Measurements from ENCODE around the gene APCS.

Gene APCS, protein sequence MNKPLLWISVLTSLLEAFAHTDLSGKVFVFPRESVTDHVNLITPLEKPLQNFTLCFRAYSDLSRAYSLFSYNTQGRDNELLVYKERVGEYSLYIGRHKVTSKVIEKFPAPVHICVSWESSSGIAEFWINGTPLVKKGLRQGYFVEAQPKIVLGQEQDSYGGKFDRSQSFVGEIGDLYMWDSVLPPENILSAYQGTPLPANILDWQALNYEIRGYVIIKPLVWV

DNA sequence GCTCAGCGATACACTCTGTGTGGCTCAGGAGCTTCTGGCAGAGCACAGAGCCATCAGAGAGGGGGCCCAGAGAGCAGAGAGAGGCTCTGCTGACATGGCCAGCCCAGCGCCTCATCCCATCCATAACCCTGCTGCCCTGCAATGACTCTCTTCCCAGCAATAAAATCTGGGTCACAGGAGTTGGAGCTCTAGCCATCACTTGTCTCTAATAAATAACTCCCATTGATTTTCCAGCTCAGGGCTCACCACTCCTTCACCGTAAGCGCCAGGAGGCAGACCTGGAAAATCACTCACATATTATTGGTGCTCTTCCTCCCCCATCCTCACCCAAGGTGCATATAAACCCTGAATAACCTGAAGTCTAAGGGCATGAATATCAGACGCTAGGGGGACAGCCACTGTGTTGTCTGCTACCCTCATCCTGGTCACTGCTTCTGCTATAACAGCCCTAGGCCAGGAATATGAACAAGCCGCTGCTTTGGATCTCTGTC is at the start of gene APCS:
TSS of gene APCS (plus strand) at position 366 of the 491 bp plus-strand sequence. CDS start at position 462, 96 bp downstream.
- DNase-seq: no peak

DNA sequence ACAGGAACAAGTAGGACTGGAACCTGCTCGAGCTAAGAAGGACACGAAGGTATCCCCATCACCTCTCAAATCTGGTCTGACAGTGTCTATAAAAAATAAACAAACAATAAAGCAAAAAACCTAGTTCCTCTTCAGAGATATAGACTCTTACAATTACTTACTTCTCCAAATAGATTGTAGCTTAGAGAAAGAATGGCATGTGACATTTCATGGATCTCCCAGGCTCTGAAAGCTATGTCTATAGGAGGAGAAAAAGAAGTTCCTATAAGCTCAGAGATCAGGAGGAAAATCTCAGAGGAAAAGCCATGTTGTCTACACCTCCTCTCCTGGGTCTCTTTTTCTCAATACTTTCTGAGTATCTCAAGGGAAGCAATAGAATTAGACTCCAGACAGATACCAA is 39.5 kb upstream of the APCS start:
- DNase-seq: no peak

DNA sequence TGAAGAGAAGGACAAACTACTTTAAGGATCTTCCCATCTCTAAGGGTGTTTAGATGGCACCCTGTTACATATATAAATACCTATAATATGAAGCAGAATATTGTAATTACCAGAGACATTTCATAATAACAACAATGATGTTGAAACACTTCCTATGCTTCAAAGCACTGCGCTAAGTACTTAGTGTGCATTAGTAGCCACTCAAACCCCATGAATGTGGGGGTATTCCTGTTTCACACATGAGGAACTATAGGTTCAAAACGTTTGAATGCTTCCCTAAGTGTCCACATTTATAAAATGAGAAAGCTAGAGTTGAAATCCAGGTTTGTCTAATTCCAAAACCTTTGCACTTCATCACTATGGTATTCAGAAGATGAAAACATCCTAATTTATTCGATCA is 33.4 kb upstream of the APCS start:
- no peak for DNase-seq

DNA sequence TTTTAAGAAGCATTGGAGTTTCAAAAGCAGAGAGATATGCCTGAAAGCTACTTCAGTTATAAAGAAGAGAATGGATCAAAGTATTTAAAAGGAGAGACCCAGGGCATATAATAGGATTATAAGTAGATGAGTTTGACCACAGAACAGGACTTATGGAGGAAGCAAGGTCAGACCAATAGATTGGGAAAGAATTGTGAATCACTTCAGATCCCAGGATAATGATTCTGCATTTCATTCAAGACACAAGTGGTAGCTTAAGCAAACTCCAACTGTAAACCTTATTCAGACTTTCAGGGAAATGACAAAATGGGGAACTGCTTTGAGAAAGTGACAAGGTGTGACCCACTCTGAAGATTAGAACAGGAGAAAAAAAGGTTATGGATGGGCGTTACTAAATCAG is 32.9 kb upstream of the APCS start:
- no peak for DNase-seq

DNA sequence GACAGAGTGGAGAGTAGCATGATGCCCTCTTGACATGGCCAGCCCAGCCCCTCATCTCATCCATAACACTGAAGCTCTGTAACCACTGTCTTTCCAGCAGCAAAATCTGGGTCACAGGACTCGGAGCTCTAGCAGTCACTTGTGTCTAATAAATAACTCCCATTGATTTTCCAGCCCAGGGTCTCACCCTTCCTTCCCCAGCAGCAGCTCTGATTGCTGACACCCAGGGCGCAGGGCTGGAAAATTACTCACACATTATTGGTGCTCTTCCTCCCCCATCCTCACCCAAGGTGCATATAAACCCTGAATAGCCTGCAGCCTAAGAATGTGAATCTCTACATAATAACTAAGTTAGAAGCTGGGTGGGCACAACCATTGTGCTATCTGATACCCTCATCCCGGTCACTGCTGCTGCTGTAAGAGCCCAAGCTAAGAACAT is 30.7 kb upstream of the APCS start:
- no peak for DNase-seq

DNA sequence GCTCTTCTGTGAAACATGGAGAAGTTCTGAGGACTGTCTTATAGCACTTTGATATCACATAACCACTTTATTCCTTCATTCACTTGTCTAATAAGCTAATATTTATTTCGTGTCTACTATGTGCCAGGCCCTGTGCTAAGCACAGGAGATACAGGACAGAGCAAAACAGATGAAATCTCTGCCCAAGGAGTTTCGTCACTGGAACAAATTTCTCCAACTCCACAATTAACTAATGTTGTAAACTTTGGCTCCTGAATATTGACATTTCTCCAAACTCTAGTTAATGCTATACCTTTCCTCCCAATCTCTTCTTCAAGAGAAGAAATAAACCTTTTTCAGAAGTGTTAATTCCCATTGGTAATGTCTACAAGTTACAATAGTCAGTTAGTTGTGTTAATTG is 27.0 kb upstream of the APCS start:
- DNase-seq: no peak

DNA sequence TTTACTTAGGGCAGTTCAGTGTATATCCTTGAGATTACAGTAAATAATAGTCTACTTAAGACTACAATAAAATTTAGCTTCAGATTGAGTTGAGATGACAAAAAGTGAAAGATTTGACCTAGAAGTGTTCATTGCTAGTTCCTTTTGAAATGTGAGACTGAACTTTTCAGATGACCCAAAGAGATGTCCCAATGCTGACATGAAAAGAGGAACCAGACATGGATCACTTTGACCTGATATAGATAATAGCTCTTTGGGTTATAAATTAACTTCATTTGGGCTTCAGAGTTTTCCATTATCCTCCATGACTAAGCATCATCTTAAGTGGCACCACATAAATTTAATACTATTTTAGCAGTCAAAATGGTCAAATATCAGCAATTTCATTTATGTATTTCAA is 26.1 kb upstream of the APCS start:
- no peak for DNase-seq

DNA sequence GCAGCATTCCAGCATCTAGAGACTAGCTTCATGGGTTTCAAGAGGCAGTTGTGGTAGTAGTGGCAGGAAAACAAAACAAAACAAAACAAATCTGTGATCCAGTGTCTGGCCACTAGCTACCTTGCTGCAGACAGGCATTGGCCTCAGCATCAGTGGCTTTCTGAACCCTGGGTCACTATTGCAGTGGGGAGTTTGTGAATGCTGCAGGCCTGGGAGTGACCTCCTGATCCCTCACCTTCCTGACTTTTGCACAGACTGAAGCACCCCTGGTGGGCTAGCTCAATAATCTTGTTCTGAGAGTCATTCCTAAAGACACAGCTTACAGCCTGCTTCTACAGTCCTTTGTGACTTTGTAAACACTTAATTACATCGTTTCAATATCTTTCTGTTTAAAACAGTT is 24.9 kb upstream of the APCS start:
- DNase-seq: no peak

DNA sequence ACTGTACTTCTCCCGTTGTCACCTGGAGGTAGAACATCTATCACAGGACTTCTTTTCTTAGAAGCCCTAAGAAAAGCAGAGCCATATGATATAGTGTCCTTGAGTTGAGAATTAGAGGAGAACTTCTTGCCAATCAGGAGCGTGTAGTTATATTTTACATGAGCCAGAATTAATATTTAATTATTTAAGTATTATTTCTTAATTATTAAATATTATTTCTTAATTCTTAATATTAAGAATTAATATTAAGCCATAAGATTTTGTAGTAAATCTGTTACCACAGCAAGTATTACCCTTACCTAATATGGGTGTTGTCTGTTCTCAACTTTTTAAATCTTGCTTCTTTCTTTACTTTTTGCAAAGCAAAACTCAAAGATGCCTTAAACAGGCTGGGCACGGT is 10.2 kb upstream of the APCS start:
- no peak for DNase-seq

DNA sequence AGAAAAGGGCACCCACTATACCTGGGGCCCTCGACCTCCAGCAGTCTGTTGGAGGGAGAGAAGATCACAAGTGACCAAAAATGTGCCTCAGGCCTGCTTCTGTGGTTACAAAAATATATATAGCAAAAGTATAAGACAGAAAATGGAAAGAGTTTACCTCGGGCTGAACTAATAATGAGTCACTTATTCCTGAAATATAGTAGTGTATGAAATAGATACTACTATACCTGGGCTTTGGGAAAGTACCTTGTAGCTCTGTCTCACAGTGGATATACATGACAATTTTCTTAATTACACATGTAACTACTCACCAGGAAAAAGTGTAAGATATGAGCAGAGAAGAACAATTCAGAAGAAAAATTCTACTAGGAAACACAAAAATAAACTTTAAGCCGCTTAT is 7.3 kb upstream of the APCS start:
- no peak for DNase-seq

DNA sequence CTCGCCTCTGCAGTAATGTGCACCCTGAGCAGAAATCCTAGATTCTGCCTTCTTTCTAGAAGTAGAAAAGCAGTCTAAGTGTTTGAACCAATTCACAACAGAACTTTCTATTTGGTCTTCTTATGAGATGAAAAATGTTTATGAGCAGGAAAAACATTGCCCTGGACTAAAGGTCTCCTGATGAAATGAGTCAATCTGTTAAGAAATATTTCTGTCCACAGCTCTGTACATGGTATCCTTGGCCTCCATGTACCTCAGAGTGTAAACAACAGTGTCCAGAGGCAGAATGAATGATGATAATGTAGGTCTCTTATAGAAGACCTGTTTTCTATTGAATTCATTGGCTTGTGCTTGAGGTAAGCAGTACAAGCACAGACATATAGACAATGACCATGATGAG is 6.2 kb upstream of the APCS start:
- DNase-seq: no peak

DNA sequence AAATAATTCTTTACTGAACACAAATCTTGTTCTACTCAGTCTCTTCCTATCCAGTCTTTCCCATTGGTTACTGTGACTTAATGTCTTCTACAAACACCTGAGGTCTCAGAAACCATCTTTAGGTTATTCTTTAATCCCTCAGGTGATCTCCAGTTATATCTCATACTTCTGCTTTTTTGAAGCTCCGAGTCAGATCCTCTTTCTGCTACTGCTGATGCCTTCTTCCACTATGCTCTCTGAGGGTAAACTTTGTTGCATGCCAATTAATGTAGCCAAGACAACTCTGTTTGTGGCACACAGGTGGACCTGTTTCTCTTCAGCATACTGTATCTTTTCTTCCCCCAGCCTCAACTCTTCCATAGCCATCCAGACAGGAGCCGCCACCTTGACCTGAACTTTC is 3.1 kb upstream of the APCS start:
- no peak for DNase-seq

DNA sequence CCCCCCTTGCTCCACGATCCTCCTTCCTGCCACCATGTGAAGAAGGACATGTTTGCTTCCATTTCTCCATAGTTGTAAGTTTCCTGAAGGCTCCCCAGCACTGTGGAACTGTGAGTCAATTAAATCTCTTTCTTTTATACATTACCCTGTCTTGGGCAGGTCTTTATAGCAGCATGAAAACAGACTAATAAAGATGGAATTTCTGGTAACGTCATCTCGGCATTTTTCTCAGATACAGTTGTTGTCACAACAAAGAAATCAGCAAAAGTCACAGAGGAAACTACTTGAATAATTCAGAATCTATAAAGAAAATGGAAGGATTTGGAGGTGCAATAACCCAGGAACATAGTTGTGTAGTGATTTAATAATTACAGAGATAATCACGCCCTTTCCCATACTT is 4.4 kb downstream of the APCS start:
- no peak for DNase-seq

DNA sequence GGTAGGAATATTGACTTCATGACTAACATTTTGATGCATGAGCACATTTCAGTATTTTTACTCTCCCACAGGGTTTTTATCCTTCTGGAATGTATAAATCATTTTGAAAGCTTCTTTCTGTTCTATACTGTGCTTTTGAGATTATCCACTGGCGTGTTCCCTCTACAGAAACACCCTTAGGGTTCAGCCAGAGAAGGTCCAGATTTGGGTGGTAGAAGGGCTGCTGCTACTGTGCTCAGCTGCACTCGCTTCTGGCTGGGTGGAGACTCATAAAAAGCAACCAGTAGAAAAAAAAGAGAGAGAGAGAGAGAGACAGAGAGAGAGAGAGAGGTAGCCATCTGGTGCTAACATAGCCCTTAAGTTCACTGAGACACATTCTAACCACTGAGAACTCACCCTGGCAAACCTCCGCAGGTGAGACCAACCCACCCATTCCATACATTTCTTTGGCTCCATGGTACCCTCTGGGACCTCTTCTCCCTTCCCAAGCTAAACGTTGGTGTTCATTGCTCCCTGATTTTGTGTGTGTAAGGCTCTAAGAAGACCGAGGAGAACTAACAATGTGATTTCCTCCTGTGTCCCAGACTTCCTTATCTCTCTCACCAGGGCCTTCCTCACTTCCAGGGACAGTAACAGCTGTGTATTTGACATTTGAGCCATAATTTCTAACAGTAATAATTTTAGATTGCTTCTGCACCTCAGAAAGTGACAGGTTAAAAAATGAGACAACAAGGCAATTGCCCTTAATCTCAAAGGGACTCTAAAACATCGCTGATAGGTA is 7.2 kb downstream of the APCS start:
- no peak for DNase-seq

DNA sequence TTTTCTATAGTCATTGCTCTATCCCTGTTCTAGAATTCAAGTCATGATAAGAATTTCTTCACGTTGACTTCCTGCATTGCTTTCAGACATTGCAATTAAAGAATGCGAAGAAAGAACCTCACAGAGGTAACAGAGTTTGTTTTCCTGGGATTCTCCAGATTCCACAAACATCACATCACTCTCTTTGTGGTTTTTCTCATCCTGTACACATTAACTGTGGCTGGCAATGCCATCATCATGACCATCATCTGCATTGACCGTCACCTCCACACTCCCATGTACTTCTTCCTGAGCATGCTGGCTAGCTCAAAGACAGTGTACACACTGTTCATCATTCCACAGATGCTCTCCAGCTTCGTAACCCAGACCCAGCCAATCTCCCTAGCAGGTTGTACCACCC is 10.6 kb downstream of the APCS start:
- DNase-seq: no peak

DNA sequence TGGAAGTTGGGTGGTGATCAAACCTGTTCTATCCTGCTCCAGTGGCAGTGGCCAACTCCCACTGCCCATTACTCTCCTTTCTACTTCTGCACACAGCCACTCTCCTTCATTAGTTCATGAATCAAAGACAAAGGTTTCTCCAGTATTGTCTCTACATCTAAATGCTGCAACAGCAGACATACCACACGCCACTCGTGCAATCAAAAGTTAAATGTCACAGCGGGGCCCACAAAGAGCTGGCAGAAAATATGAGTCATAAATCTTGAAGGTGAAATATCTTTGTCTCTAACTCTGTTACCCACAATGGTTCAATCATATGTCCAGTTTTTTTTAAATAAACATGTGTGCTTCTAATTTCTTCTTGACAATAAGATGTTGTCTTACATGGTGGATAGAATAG is 13.3 kb downstream of the APCS start:
- no peak for DNase-seq

DNA sequence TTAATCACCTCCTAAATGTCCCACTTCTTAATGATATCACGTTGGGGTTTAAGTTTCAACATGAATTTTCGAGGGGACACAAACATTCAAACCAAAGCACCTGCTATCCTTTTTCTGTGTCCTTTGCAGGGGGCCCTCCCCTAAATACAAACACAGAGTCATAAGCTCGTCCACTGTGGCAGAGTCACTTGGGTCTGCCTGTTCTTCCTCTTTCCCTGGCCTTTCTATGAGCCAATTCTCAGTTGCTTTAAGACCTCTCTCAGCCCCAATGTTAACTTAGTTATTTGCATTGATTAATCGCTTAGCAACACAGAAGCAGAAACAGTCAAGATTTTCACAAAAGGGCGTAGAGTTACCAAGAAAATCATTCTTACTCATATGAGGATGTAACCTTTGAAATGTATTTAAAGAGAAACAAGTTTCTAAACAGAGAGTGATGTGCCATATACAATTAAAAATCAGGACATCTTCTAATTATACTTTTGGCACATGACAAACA is 14.9 kb downstream of the APCS start:
- DNase-seq: no peak

DNA sequence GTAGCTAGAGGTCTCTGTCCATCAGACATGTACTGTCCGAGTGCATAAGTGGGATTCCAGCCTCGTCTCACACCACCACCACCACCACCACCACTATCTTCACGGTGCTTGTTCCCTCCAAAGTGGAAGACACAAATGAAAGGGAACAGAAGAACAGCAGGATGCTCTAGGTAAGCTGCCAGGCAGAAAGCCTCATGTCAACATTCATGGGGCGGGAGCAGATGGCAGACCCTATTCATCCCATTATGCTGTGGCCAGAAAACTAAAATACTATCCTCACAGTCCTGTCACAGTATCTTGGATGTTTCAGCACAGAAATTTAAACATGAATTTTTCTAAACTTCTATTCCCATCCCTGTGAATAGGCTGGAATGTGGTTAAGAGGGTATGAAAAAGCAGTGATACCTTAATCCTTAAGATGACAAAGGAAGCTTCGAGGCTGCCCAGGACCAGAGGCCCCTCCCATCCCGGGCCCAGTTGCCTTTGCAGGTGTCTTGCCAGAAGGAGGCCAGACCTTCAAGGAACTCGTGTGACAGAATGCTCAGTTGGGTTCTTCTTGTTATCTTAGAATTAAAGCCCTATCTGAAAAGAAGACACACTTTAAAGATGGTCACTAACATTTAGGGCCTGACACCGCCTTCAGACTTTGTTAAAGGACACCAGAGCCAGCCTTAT is 24.7 kb downstream of the APCS start:
- DNase-seq: no peak

DNA sequence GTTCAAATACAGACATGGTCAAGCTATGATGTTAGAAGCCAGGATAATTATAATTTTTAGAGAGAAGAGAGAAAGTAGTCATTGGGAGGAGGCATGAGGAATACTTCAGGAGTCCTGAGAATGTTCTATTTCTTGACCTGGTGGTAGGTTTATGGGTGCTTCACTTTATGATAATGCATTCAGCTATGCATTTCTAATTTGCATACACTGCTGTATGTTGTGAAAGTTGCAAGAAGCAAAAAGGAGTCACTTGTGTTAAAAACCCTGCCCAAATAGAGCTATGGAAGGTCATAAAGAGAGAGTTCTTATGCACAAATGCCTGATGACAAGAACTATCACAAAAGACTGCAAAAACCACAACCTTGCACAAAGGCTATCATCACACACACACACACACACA is 45.3 kb downstream of the APCS start:
- DNase-seq: no peak

Data from stimulated activated naive CD4-positive, alpha-beta T cell (primary cell).